ENCODE results near the gene SOX5.
"Not testable (repeated sequence)": the region's sequence is repeated elsewhere in the genome, so short reads cannot be mapped to it uniquely, and the experiment has no call there.

The SOX5 gene

DNA sequence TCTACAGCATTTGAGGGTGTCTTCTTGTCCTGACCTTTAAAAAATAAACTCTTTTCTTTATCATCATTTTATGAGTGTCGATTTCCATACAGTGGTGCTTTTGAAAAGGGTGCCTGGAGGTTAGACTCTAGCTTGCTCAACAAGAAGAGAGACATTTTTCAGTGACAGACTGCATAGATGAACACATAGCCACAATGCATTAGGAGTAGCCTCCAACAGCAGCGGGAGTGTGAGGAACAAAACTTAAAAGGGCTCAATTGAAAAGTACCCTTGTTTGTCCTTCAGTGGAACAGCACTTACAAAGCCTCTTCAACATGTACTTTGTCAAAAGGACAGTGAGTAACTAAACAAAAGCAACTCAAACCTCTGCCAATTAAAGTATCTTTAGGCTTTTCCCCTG is 119.3 kb downstream of the SOX5 start:
- DNase-seq = no peak

DNA sequence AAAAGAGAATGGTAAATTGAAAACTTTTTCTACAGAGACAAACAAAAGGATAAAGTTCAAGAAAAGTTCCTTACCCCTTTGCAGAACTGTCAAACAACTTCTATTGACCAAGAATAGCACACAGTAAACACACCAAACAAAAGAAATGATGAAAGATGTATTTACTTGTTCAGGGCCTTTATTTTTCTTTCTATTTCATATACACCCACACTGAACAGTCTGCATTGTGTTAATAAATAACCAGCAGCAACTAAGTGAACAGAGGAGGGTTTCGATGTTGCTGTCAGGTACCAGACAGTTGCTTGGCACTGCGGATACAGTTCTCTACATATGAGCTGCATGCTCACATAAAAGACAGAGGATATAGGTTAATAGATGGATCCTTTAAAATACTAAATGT is 122.1 kb downstream of the SOX5 start:
- no peak for DNase-seq

DNA sequence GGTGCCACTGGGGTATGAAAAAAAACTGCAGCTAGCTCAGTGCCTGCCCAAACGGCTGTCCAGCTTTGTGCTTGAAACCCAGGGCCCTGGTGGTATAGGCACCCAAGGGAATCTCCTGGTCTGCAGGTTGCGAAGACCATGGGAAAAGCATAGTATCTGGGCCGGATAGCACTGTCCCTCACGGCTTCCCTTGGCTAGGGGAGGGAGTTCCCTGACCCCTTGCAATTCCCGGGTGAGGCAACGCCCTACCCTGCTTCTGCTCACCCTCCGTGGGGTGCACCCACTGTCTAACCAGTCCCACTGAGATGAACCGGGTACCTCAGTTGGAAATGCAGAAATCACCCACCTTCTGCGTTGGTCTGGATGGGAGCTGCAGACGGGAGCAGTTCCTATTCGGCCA is 124.3 kb downstream of the SOX5 start:
- not testable (repeated sequence) for DNase-seq

DNA sequence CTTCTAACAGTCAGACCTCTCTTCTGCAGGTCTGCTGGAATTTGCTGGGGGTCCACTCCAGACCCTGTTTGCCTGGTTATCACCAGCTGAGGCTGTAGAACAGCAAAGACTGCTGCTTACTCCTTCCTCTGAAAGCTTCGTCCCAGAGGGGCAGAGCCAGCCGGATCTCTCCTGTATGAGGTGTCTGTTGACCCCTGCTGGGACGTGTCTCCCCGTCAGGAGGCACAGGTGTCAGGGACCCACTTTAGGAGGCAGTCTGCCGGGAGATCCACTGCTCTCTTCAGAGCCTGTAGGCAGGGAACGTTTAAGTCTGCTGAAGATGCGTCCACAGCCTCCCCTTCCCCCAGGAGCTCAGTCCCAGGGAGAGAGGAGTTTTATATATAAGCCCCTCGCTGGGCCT is 125.1 kb downstream of the SOX5 start:
- DNase-seq = no peak

DNA sequence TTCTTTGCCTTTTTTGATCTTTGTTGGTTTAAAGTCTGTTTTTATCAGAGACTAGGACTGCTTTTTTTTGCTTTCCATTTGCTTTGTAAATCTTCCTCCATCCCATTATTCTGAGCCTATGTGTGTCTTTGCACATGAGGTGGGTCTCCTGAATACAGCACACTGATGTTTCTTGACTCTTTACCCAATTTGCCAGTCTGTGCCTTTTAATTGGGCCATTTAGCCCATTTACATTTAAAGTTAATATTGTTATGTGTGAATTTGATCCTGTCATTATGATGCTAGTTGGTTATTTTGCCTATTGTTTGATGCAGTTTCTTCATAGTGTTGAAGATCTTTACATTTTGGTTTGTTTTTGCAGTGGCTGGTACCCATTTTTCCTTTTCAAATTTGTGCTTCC is 126.6 kb downstream of the SOX5 start:
- DNase-seq = not testable (repeated sequence)

DNA sequence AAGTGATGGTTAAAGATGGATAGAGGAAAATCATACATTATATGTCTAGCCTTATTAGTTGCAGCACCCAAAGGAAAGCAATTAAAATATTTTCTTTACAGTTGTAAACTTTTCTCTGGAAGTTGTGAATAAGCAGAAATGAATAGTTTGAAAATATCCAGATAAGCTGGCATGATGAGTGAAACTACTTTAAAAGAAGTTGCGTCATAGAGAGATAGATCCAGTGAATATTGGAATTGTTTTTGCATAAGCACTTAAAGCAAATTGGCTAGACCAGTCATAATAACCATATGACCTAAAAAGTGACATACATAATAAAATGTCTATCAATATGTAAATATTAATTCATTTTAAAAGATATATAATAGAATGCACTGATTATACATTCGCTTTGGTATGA is 132.1 kb downstream of the SOX5 start:
- DNase-seq = no peak

DNA sequence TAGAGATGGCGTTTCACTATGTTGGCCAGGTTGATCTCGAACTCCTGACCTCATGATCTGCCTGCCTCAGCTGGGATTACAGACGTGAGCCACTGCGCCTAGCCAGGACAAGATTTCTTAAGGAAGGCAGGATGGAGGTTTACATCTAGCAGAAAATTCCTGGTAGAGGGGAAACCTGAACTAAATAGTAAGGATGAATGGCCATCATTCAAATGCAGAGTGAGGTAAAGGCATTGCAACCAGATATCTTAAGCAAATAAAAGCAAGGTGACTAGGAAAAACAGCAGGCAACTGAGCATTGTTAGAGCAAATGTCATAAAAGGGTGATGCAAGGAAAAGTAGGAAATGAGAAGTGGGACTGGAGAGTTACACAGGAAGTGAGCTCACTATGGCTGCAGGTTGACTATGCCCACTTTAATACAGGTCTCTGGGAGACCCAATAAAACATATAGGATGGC is 133.0 kb downstream of the SOX5 start:
- DNase-seq = no peak

DNA sequence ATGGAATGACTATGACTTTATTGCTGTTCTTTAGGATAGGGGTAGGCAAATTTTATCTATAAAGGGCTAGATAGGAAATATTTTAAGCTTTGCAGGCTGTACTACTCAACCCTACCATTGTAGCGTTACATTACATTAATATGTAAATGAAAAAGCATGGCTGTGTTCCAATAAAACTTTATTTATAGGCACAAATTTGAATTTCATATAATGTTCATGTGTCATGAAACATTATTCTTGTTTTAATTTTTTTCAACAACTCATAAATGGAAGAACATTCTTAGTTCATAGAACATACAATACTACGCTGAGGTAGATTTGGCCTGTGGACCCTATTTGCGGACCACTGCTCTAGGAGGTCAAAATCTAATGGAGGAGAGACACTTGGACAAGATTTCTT is 133.7 kb downstream of the SOX5 start:
- DNase-seq = no peak

DNA sequence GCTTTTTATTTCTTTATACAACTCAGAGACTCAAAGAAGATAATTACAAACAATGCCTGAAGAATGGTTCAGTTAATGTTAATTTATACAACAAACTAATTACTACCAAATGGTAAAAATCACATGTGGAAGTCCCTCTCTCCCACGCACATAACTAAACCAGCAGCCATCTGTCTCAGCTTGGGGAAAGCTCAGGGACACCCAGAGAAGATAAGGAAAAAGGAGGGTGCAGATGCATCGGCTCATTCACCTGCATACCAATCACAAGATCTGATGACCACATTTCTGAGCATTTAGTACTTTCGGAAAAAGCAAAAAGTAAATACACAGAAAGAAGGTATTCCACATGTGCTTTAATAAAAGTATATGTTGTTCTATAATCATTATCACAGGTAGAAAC is 136.3 kb downstream of the SOX5 start:
- no peak for DNase-seq

DNA sequence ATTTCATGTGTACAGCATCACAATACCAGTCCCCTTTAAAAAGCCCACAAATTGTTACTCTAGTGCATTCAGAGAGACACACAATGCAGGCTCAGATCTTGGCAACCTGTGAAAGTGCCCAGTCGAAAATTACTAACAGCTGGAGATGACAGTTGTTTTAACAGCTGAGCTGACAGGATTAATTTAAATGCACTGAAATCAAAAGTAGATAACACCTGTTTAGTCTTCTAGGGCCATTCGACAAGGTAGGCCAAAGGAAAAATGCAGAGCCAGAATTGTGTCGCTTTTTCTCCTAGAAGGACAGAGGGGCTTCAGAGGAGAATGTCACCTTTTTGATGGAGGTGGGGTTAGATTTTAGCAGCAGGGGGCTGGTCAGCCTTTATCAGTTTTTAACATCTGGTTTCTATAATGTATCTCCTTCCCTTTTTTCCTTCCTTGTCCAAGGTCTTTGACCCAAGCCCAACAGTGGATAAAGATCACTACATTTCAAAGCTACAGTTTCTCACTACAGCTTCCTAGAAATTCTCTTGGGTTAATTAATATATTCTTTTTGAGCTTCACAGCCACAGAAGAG is 139.1 kb downstream of the SOX5 start:
- DNase-seq = no peak

DNA sequence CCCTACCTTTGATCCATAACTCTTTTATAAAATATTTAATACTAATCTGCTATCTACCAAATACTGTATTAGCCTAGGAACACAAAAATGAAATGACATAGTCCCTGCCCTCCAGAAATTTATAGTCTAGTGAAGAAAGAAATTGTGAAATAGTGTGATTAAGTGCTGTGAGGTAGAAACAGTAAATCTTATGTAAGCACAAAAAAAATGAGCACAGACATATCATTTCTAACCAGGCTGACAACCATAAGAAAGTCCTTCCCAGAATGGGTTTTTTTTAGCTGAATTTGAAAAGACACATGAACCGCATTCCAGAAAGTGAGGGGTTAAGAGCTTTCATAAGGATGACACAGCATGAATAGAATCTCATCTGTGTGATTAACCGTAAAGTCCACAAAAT is 145.9 kb downstream of the SOX5 start:
- no peak for DNase-seq

DNA sequence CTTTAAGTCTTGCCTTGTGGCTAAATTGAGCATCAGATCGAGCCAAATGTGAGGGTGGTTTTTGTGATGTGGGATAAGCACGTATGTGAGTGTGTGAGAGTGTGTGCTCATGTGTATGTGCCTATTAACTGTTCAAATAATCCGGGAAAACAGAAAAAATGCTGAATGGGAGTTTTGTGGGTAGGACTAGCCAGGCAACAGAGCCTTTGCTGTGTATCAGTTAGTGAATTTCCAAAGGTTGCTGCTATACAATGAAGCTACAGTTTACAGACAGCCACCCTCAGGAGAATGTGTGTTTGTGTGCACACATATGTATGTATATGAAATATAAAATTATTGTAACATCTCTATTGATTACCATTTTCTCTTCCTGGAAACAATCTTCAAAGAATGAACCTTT is 154.0 kb downstream of the SOX5 start:
- DNase-seq = no peak

DNA sequence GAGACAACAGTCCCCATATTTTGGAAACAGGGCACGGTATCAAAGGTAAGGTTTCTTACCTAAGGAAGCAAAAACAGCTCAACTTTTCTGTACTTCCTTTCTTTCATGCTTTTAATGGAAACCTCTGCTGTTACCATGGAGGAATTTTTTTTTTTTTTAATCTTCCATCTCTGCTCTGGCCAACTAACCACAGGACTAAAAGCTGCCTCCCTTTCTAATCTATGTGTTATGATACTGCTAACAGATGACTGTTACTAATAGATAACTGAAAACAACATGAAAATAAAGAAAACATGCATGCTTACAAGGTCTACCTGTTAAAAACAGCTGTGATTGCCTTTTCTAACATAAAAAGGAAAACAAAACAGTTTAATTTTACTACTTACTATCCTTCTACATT is 168.4 kb downstream of the SOX5 start:
- DNase-seq = no peak

DNA sequence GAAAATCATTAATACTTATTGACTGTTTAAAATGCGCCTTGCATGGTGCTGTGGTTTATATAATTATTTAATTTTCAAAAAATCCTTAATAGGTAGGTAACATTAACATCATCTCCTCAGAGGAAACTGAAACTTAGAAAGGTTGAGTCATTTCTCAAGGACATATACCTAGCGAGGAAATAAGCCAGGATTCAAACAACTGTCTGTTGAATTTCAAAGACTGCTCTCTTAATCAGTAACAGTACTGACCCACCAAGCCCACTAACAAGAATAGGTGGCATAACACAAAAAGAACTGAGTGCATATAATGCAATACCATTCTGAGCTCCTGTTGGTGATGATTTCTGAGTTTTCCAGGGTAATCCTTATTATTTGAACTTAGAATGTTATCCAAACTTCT is 174.3 kb downstream of the SOX5 start:
- DNase-seq = no peak

DNA sequence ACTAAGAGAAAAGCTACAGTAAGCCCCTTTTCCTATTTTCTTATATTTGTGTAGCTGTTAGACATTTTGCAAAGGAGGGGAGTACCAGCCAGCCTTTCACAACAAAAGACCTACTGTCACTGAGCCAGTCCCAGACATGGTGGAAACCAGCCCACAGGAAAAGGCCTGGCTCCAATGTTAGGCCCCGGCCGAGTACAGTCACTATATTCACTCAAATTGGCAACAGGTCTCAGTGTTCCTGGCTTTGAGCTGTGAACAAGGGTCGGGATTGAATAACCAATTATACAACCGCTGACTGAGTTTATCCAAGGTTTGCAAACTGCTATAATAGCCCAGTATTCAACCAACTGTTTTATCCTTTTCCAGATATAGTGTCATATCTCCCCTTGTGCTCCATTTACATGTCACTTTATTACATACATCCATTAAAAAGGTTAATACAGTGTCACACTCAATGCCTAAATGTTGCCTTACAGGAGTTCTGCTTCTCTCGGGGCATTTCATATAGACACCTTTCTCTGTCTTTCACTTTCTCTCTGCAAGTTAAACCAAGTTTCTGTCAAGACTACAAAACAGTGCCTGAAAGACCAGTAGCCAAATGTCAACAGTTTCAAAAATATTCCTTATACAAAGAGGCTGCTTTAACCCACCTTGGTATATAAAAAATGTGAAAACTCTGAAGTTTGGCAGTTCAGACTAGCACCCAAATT is 178.1 kb downstream of the SOX5 start:
- no peak for DNase-seq

DNA sequence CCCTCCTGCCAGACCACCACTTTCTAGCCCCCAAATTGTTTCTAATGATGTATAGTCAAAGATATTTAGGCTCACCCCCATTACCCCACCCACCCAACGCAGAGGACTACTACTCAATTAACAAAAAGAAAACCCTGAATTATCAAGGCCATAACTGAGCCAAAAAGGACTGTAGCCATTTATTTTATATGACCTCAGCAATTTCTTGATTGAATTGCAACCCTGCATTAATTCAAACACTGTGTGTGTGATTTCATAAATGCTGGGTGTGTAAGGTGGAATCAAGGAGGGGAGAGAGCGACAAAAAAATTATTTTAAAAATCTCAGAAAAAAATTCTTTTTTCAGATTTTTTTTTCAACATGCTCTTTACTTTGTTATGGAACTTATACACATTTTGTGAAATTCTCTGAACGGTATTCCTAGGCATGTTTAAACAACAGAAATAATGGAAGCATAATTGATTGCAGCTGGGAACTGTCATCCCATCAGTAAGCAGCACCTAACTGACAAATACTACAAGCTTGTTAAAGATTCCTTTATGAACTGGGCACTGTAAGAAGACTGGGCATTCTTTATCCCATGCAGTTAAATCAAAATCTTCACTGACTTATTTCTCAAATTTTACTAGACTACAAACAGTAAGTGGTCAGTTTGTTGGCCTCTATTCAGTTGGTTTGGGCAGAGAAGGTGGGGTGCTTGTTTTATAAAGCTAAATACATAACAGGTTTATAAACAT is 179.1 kb downstream of the SOX5 start:
- DNase-seq = no peak

DNA sequence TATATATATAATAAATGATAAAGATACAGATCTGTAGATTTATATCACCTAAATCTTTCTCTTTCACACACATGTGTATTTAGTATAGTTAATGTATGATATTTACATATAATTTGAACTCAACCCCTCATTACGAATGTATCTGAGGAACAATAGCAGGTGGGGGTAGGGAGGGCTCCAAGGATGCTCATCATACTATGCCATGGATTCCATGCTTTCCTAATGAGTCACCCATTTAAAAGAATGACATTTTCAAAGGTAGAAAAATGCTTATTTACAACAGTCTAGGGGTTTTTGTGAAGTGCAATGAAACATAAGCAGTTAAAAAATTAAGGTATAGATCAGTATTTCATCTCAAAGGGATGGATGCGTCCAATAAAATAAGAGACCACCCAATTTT is 181.6 kb downstream of the SOX5 start:
- no peak for DNase-seq

DNA sequence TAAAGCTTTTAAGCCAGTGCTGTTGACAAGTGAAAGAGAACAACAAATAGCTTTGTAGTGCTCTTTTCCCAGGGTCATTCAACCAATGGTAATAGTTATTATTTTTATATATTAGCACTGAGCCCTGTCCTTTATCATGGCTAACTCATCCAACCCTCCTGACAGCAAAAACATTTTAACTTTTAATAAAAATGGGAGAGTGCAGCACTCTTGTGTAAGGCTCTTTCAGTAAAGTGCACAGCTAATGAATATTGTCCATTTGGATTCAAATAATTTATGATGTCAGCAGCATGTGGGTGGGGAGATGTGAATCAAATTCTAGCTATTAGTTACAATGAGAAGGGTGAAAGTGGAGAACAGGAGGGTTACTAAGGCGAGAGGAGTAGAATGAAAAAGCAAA is 185.7 kb downstream of the SOX5 start:
- no peak for DNase-seq

DNA sequence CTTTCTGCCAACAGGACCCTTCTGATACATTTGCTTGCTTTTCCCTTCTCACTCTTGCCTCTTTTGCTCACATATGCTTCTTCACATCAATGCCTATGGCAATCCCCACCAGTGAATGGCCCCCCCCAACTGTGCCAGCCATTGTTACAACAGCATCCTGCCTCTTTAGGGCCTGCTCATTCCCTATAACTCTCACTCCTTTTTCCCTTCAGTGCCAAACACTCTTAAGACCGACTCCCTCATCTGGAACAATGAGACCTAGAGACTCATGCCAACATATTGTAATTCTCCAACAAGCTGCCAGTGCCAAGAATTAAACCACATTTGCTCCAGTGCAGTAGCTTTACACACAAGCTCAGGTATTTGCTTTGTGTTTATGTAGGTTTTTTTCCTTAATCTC is 189.0 kb downstream of the SOX5 start:
- no peak for DNase-seq

DNA sequence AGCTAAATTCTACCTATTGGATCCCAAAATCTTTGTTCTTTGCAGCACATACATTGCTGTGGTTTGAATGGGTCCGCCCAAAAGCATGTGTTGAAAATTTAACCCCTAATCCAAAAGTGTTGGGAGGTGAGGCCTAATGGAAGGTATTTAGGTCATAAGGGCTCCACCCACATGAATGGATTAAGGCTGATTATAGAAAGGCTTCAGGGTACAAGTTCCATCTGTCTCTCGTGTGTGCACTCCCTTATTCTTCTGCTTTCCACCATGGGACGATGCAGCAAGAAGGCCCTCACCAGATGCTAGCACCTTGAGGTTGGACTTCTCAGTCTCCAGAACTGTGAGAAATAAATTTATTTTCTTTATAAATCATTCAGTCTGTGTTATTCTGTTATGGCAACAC is 190.9 kb downstream of the SOX5 start:
- no peak for DNase-seq

DNA sequence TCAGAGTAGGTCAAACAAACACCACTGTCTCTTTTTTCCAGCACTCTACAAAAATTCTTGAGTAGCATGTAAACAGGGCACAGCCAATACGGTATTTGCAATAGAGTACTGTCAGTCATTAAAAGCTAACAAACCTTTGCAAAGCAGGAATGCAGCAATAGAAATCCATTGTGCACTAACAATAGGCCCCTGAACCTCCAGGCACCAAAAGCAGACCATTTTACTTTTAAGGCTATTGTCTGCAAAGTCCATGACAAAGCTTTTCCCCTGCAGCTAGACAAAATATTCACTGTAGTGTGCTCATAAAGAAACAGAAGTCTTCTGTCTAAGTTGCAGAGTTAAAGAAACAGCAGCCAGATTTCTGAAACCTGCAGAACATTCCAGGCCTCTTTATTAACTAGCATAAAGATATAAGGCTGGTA is 191.9 kb downstream of the SOX5 start:
- no peak for DNase-seq

DNA sequence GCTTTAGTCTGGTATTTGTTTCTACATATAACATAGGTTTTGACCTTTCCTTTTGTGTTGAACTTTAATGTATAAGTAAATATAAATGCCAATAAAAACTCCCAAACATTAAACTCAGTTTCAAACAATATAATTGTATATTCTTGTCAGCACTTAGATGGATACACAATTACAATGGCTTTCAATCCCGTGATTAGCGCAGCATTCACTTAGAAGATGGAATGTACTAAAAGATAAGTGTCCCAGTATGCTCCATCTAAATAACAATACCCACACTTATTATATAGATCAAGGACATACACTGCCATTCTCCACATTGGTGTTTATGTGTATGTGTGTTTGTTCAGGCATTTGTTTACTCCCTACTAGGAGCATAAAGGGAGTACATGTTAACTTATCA is 193.1 kb downstream of the SOX5 start:
- no peak for DNase-seq

DNA sequence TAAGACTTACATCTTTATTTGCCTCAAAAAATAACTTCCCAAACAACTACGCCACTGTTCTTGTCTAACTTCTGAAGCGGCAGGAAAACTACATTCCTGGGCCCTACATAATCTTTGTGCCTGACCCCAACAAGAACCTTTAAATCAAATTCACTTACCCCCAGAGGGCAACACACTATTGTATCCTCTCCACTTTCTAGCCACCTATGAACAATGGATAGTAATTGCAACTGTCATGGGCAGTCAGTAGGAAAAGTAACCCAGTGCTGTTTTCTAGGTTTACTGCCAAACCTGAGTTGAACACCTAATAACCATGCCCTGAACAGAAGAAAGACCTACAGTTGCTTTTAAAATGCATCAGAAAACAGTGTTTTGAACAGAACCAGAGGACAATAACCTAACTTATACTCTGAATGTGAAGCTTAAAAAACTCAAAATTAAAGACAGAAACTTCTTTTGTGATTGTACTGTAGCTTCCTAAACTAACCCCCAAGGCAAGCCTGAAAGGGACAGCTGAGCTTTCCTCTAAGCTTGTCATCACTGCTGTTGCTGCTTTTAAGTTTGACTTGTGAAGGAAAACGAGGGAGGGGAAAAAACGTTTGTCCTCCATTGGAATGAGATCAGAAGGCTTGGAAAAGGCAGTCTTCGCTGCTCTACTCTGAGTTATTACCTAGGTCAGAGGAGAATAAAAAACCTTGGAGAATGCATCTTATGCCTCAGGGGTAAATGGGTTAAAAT is 195.7 kb downstream of the SOX5 start:
- no peak for DNase-seq

DNA sequence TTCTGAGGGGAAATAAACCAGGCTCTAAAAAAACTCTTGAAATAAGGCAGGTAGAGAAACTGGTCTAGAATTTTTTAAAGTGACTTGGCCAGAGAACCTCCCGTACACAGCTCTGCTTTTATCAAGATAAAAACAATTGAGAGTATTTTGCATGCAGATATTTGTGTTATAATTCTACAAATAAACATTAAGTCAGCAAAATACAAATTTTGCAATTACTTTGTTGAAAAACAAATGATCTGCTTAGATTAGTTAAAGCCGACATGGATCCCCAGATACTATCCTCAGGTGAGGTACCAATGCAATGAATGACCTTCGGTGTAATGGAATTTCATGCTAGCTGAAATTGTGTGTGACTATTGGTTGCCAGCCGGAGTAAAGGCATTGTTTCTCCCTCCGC is 197.2 kb downstream of the SOX5 start:
- DNase-seq = no peak
